ENCODE measurements around the gene ZNRF1.

Gene ZNRF1

DNA sequence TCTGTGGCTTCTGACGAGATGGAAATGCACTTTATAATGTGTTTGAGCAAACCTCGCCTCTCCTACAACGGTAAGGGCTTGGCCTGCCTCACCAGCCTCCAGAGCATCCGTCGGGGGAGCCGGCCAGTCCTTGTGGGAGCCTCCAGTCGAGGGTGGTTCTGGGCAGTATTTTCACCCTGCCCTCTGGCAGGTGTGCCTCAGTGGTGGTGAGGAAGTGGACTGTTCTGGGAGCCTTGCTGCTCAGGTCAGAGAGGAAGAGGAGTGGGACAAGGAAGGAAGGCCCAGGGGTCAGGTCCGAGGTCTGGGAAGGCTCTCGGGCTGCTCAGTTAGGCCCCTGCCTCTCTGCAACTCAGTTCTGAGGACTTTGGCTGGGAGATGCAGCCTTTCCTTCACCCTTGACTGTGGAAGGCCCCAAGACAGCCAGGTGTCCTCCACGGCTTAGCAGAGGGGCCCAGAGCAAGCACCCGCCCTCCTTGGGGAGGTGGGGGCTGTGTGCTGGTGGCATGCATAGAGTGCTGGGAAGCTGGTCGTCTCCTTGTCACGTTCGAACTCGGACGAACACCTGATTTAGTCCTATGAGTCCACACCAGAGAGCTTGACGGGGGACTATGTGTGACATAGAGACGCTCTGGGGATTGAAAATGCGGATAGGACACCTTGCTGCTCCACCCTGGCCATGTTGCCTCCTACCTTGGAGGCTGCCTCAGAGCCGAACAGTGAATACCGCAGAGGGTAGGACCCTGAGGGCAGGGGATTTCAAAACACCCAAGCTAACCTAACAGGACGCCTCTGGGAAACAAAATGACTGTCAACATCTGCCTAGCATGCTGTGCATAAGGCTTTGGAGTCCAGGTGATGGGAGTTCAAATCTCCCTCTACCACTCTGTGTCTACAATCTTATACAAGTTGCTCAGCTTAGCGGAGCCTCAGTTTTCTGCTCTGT, 95.0 kb downstream of the ZNRF1 start:
- no peak for DNase-seq (ENCODE audit: low read depth, low spot score)
- Histone ChIP-seq H3K9ac (ENCODE audit: insufficient read length) (no peak overlapping the region), H3K36me3 (ENCODE audit: insufficient read depth, low read length) (no peaks in the 10 kb centered on the region), H3K27ac (no peak overlapping the region), H3K9me3 (ENCODE audit: low read depth, low read length) (no peaks in the 10 kb centered on the region), H3K4me3 (no peak overlapping the region)
- TF ChIP-seq EZH2 (IDR thresholded peaks at IDR 0.05): no peak

GRCh38 chr16:75095204-75095621, 96.4 kb downstream of the ZNRF1 start:
- no peak for TF ChIP-seq FOXP2 (optimal IDR thresholded peaks at IDR 0.05; ENCODE audit: control extremely low read depth, extremely low read length, insufficient read depth)
- no peak for TF ChIP-seq POLR2AphosphoS5 (IDR thresholded peaks at IDR 0.05; ENCODE audit: borderline replicate concordance, low read depth, low read length)
- TF ChIP-seq EZH2 (IDR thresholded peaks at IDR 0.05): no peak
- no peaks in the 10 kb centered on the region for H3K36me3 ChIP-seq (ENCODE audit: insufficient read depth, low read length)
- DNase-seq (ENCODE audit: low read depth, low spot score): no peak
- H3K9me3 ChIP-seq (ENCODE audit: low read depth, low read length): no peaks in the 10 kb centered on the region
- H3K9ac ChIP-seq (ENCODE audit: insufficient read length): no peak overlapping the region
- no peak overlapping the region for H3K4me3 ChIP-seq
- H3K27ac ChIP-seq: no peak overlapping the region

- no peak overlapping the region for H3K4me3 ChIP-seq
- DNase-seq (ENCODE audit: low read depth, low spot score): no peak
- no peaks in the 10 kb centered on the region for H3K9me3 ChIP-seq (ENCODE audit: low read depth, low read length)
- no peak overlapping the region for H3K27ac ChIP-seq
- TF ChIP-seq EZH2 (IDR thresholded peaks at IDR 0.05) (no peak), POLR2AphosphoS5 (IDR thresholded peaks at IDR 0.05; ENCODE audit: borderline replicate concordance, low read depth, low read length) (no peak), FOXP2 (optimal IDR thresholded peaks at IDR 0.05; ENCODE audit: control extremely low read depth, extremely low read length, insufficient read depth) (no peak)
- no peak overlapping the region for H3K9ac ChIP-seq (ENCODE audit: insufficient read length)
- no peaks in the 10 kb centered on the region for H3K36me3 ChIP-seq (ENCODE audit: insufficient read depth, low read length)
Observed at GRCh38 chr16:75096656-75097055, 97.8 kb downstream of the ZNRF1 start.

- H3K27ac ChIP-seq: no peak overlapping the region
- no peak overlapping the region for H3K9ac ChIP-seq (ENCODE audit: insufficient read length)
Observed at GRCh38 chr16:75097191-75097761, 98.5 kb downstream of the ZNRF1 start.

GRCh38 chr16:75097941-75098901, 99.4 kb downstream of the ZNRF1 start:
- Histone ChIP-seq H3K27ac (no peak overlapping the region), H3K9me3 (ENCODE audit: low read depth, low read length) (no peaks in the 10 kb centered on the region), H3K36me3 (ENCODE audit: insufficient read depth, low read length) (no peaks in the 10 kb centered on the region), H3K4me3 (no peak overlapping the region), H3K9ac (ENCODE audit: insufficient read length) (no peak overlapping the region)
- no peak for TF ChIP-seq FOXP2 (optimal IDR thresholded peaks at IDR 0.05; ENCODE audit: control extremely low read depth, extremely low read length, insufficient read depth)
- no peak for TF ChIP-seq POLR2AphosphoS5 (IDR thresholded peaks at IDR 0.05; ENCODE audit: borderline replicate concordance, low read depth, low read length)
- TF ChIP-seq EZH2 (IDR thresholded peaks at IDR 0.05): no peak
- no peak for DNase-seq (ENCODE audit: low read depth, low spot score)

More at GRCh38 chr16:75097191-75097761, 98.5 kb downstream of the ZNRF1 start:
- no peak overlapping the region for H3K4me3 ChIP-seq
- H3K9me3 ChIP-seq (ENCODE audit: low read depth, low read length): no peaks in the 10 kb centered on the region
- no peak for DNase-seq (ENCODE audit: low read depth, low spot score)
- TF ChIP-seq FOXP2 (optimal IDR thresholded peaks at IDR 0.05; ENCODE audit: control extremely low read depth, extremely low read length, insufficient read depth) (no peak), EZH2 (IDR thresholded peaks at IDR 0.05) (no peak), POLR2AphosphoS5 (IDR thresholded peaks at IDR 0.05; ENCODE audit: borderline replicate concordance, low read depth, low read length) (no peak)
- H3K36me3 ChIP-seq (ENCODE audit: insufficient read depth, low read length): no peaks in the 10 kb centered on the region

- Histone ChIP-seq H3K36me3 (ENCODE audit: insufficient read depth, low read length) (no peaks in the 10 kb centered on the region), H3K9me3 (ENCODE audit: low read depth, low read length) (no peaks in the 10 kb centered on the region), H3K4me3 (no peak overlapping the region), H3K9ac (ENCODE audit: insufficient read length) (no peak overlapping the region), H3K27ac (no peak overlapping the region)
- DNase-seq (ENCODE audit: low read depth, low spot score): no peak
- TF ChIP-seq POLR2AphosphoS5 (IDR thresholded peaks at IDR 0.05; ENCODE audit: borderline replicate concordance, low read depth, low read length): no peak
- TF ChIP-seq FOXP2 (optimal IDR thresholded peaks at IDR 0.05; ENCODE audit: control extremely low read depth, extremely low read length, insufficient read depth): no peak
- no peak for TF ChIP-seq EZH2 (IDR thresholded peaks at IDR 0.05)
Observed at GRCh38 chr16:75099075-75099667, 100.3 kb downstream of the ZNRF1 start.

- Histone ChIP-seq H3K36me3 (ENCODE audit: insufficient read depth, low read length) (no peaks in the 10 kb centered on the region), H3K9ac (ENCODE audit: insufficient read length) (no peak overlapping the region), H3K4me3 (no peak overlapping the region), H3K27ac (no peak overlapping the region), H3K9me3 (ENCODE audit: low read depth, low read length) (no peaks in the 10 kb centered on the region)
- DNase-seq (ENCODE audit: low read depth, low spot score): no peak
- TF ChIP-seq EZH2 (IDR thresholded peaks at IDR 0.05) (no peak), FOXP2 (optimal IDR thresholded peaks at IDR 0.05; ENCODE audit: control extremely low read depth, extremely low read length, insufficient read depth) (no peak), POLR2AphosphoS5 (IDR thresholded peaks at IDR 0.05; ENCODE audit: borderline replicate concordance, low read depth, low read length) (no peak)
Observed at GRCh38 chr16:75099738-75100602, 101.1 kb downstream of the ZNRF1 start.
